GM23248 (cell line): ENCODE results near the gene ZNF683. TPM values are rescaled to one million over a fixed set of nuclear protein-coding genes. Genes with fewer than 3 reads are reported as not detected.
"Not testable (repeated sequence)": the region's sequence is repeated elsewhere in the genome, so short reads cannot be mapped to it uniquely, and the experiment has no call there.

Experiments used
- DNase-seq: peaks from one replicate; pipeline ENCODE4 v3.0.0-alpha.2; 2015
- H2AFZ ChIP-seq: fragments of 200-600 bp; sonication (generic); 2 replicates; pipeline ENCODE4 v1.6.1; 2016; ENCODE audit warnings: antibody characterized with exemption
- H3F3A ChIP-seq: fragments of 200-600 bp; sonication (generic); 2 replicates; pipeline ENCODE4 v1.6.1; 2016; ENCODE audit warnings: mild to moderate bottlenecking, antibody characterized with exemption, mixed run types; ENCODE audit not compliant: insufficient read depth
- H3K27ac ChIP-seq: fragments of 200-600 bp; sonication (generic); 2 replicates; pipeline ENCODE4 v1.5.1; 2016; ENCODE audit warnings: mild to moderate bottlenecking
- H3K27me3 ChIP-seq: fragments of 200-600 bp; sonication (generic); replicated peaks from 2 replicates; pipeline ENCODE4 v1.6.1; 2016; ENCODE audit warnings: mild to moderate bottlenecking; ENCODE audit not compliant: insufficient read depth
- H3K36me3 ChIP-seq: fragments of 200-600 bp; sonication (generic); 2 replicates; pipeline ENCODE4 v1.6.1; 2016; ENCODE audit warnings: low read depth, mild to moderate bottlenecking
- H3K4me1 ChIP-seq: fragments of 200-600 bp; sonication (generic); 2 replicates; pipeline ENCODE4 v1.6.1; 2016; ENCODE audit warnings: mild to moderate bottlenecking; ENCODE audit not compliant: insufficient read depth
- H3K4me2 ChIP-seq: fragments of 200-600 bp; sonication (generic); one replicate; pipeline ENCODE4 v1.6.1; 2016; ENCODE audit warnings: mild to moderate bottlenecking; ENCODE audit not compliant: unreplicated experiment
- H3K4me3 ChIP-seq: fragments of 200-600 bp; sonication (generic); 2 replicates; pipeline ENCODE4 v1.5.1; 2016; ENCODE audit warnings: mild to moderate bottlenecking
- H3K79me2 ChIP-seq: fragments of 200-600 bp; sonication (generic); 2 replicates; pipeline ENCODE4 v1.6.1; 2016; ENCODE audit warnings: mild to moderate bottlenecking; ENCODE audit not compliant: insufficient read depth
- H3K9ac ChIP-seq: fragments of 200-600 bp; sonication (generic); 2 replicates; pipeline ENCODE4 v1.6.1; 2016; ENCODE audit warnings: mild to moderate bottlenecking
- H3K9me2 ChIP-seq: fragments of 200-600 bp; sonication (generic); 2 replicates; pipeline ENCODE4 v1.6.1; 2016; ENCODE audit warnings: mixed run types, mild to moderate bottlenecking, moderate library complexity; ENCODE audit not compliant: insufficient read depth
- H3K9me3 ChIP-seq: fragments of 200-600 bp; sonication (generic); one replicate; pipeline ENCODE4 v1.6.1; 2017; ENCODE audit warnings: low read depth
- H4K20me1 ChIP-seq: fragments of 200-600 bp; sonication (generic); 2 replicates; pipeline ENCODE4 v1.6.0; 2016; ENCODE audit not compliant: insufficient read depth
- EZH2 ChIP-seq: fragments of 200-600 bp; sonication (generic); IDR thresholded peaks from 2 replicates; pipeline ENCODE4 v1.6.1; 2018; ENCODE audit warnings: antibody characterized with exemption, mild to moderate bottlenecking; ENCODE audit not compliant: insufficient read depth, poor library complexity, severe bottlenecking
- EZH2phosphoT487 ChIP-seq: fragments of 200-600 bp; sonication (generic); IDR thresholded peaks from 2 replicates; pipeline ENCODE4 v1.6.1; 2018; ENCODE audit warnings: antibody characterized with exemption, moderate library complexity, mild to moderate bottlenecking, low read depth; ENCODE audit not compliant: insufficient read depth
- WGBS, 2 experiments: methylation state at CpG; one replicate each; pipeline ENCODE4 v1.1.6; 2015 to 2017; ENCODE audit warnings: low lambda C conversion rate in 2 of 2, low coverage in 1 of 2; ENCODE audit errors: missing lambda C conversion rate in 2 of 2; 5-methylcytosine and 5-hydroxymethylcytosine counted together
- in situ Hi-C: fragments of 300-500 bp; cut with MboI; formaldehyde crosslinking; loops from 2 replicates; pipeline ENCODE4 v1.15.0; 2020
- polyA plus RNA-seq: library from polyadenylated mRNA; unstranded; fragments of >200 nt; fragmentation: Nextera tagmentation; extraction: Ambion mirVana; gene quantifications from 2 replicates; pipeline ENCODE4 v1.2.1, GENCODE V29; 2016
- total RNA-seq: library from RNA; depleted of rRNA; stranded (reverse); fragments of >200 nt; shearing (Covaris generic); gene quantifications from 2 replicates; pipeline ENCODE4 v1.2.3, GENCODE V29; 2014

ZNF683 gene
- total and polyA plus RNA-seq, 2 experiments from 2014 or later: not detected

GRCh38 chr1:26389604-26390247 lies 17.2 kb upstream of the ZNF683 start:
- no peak overlapping the region for H2AFZ ChIP-seq
- WGBS, 2 experiments: 70 to 87% methylated on average over 4 of the region's 4 CpGs
- no peaks in the 10 kb centered on the region for H3K9me2 ChIP-seq
- no peak for DNase-seq
- H3K4me2 ChIP-seq: no peak overlapping the region
- H3K9me3 ChIP-seq: no peaks in the 10 kb centered on the region
- no peak overlapping the region for H3K9ac ChIP-seq
- no peaks in the 10 kb centered on the region for H4K20me1 ChIP-seq
- no peaks in the 10 kb centered on the region for H3F3A ChIP-seq
- no peak for TF ChIP-seq EZH2
- no peak for TF ChIP-seq EZH2phosphoT487
- no peaks in the 10 kb centered on the region for H3K79me2 ChIP-seq
- in situ Hi-C loops: no loop called here
- no peak overlapping the region for H3K27ac ChIP-seq
- H3K27me3 ChIP-seq: no peaks in the 10 kb centered on the region
- H3K4me1 ChIP-seq: peaks cover 11% of the 10 kb centered on the region
- no peaks in the 10 kb centered on the region for H3K36me3 ChIP-seq
- H3K4me3 ChIP-seq: no peak overlapping the region

DNA sequence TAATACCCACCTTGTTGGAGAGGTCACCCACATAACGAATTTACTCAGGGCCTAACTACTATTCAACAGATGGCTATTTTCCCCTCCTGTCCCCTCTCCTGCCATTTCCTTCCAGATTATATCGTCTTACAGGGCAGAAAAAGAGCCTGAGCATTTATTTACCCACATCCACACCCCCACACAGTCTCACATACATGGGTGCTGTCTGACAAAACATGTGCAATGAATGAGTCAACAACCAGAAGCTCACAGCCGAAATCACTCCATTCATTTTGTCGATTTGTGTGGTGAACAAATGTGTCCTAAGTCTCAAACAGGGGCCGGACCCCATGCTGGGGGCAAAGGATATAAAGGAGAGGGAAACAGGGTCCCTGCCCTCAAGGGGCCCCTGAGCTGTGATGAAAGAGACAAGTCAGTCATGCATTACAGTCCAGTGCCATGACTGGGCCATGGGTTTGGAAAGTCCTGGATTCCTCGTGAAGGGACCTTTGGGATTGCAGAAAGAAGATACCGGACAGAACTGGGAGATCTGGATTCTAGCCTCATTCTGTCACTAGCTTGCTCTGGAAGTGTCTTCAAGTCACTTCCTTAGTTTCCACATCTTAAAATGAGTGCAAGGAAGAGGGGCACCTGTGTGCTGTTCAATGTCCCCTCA lies 16.4 kb upstream of the ZNF683 start:
- peak; percentile 54 for DNase-seq
- TF ChIP-seq EZH2phosphoT487 (no peak), EZH2 (no peak)
- H3K36me3 ChIP-seq: no peaks in the 10 kb centered on the region
- H3F3A ChIP-seq: no peaks in the 10 kb centered on the region
- H3K27me3 ChIP-seq: no peaks in the 10 kb centered on the region
- no peak overlapping the region for H3K4me2 ChIP-seq
- no peak overlapping the region for H2AFZ ChIP-seq
- no peak overlapping the region for H3K4me3 ChIP-seq
- no peaks in the 10 kb centered on the region for H3K9me3 ChIP-seq
- no peaks in the 10 kb centered on the region for H4K20me1 ChIP-seq
- H3K4me1 ChIP-seq: peaks cover 11% of the 10 kb centered on the region
- H3K79me2 ChIP-seq: no peaks in the 10 kb centered on the region
- H3K9me2 ChIP-seq: no peaks in the 10 kb centered on the region
- WGBS, 2 experiments: 72 to 73% methylated on average over 7 of the region's 7 CpGs
- no peak overlapping the region for H3K27ac ChIP-seq
- H3K9ac ChIP-seq: no peak overlapping the region
- in situ Hi-C loops: no loop called here

GRCh38 chr1:26387447-26387846 lies 14.9 kb upstream of the ZNF683 start:
- no peak overlapping the region for H3K4me3 ChIP-seq
- in situ Hi-C loops: no loop called here
- peak; percentile 33 for DNase-seq

DNA sequence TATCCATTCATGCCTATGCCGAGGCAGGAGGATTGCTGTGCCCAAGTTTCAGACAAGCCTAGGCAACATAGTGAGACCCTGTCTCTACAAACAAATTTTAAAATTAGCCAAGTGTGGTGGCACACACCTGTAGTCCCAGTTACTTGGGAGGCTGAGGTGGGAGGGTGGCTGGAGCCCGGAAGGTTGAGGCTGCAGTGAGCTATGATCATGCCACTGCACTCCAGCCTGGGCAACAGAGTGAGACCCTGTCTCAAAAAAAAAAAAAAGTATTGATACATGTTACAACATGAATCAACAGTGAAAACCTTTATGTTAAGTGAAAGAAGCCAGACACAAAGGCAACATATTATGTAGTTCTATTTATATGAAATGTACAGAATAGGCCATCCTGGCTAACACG lies 12.5 kb upstream of the ZNF683 start:
- H3K36me3 ChIP-seq, H3K79me2 ChIP-seq, H4K20me1 ChIP-seq, H3K9me2 ChIP-seq, DNase-seq, in situ Hi-C loops, H3K27ac ChIP-seq, H3K27me3 ChIP-seq, H3K4me3 ChIP-seq, H3K9ac ChIP-seq, H3K9me3 ChIP-seq, H3F3A ChIP-seq, H3K4me2 ChIP-seq, H2AFZ ChIP-seq: not testable (repeated sequence)
- H3K4me1 ChIP-seq: peaks cover 11% of the 10 kb centered on the region
- WGBS, 2 experiments: 98% methylated on average over 3 of the region's 3 CpGs

More at GRCh38 chr1:26387447-26387846, 14.9 kb upstream of the ZNF683 start:
- no peaks in the 10 kb centered on the region for H3F3A ChIP-seq
- H3K4me1 ChIP-seq: peaks cover 11% of the 10 kb centered on the region
- no peak overlapping the region for H3K9ac ChIP-seq
- H3K9me2 ChIP-seq: no peaks in the 10 kb centered on the region
- H2AFZ ChIP-seq: no peak overlapping the region
- no peaks in the 10 kb centered on the region for H3K9me3 ChIP-seq
- H3K79me2 ChIP-seq: no peaks in the 10 kb centered on the region
- no peaks in the 10 kb centered on the region for H4K20me1 ChIP-seq
- no peak overlapping the region for H3K4me2 ChIP-seq
- H3K27ac ChIP-seq: no peak overlapping the region
- H3K36me3 ChIP-seq: no peaks in the 10 kb centered on the region
- no peak for TF ChIP-seq EZH2
- no peak for TF ChIP-seq EZH2phosphoT487
- 57 to 60% methylated on average over 7 of the region's 7 CpGs for WGBS, 2 experiments
- H3K27me3 ChIP-seq: no peaks in the 10 kb centered on the region

- Histone ChIP-seq H3K36me3 (no peaks in the 10 kb centered on the region), H3K27me3 (no peaks in the 10 kb centered on the region), H3K27ac (no peak overlapping the region), H3K9me2 (no peaks in the 10 kb centered on the region), H4K20me1 (no peaks in the 10 kb centered on the region), H3K4me3 (no peak overlapping the region), H3K79me2 (no peaks in the 10 kb centered on the region), H3K9ac (no peak overlapping the region), H3F3A (no peaks in the 10 kb centered on the region), H3K4me1 (peaks cover 11% of the 10 kb centered on the region), H3K4me2 (no peak overlapping the region), H3K9me3 (no peaks in the 10 kb centered on the region), H2AFZ (no peak overlapping the region)
- WGBS, 2 experiments: 87 to 94% methylated on average over 3 of the region's 3 CpGs
- in situ Hi-C loops: no loop called here
- TF ChIP-seq EZH2 (no peak), EZH2phosphoT487 (no peak)
- no peak for DNase-seq
These were observed 11.5 kb upstream of the ZNF683 start for GRCh38 chr1:26384076-26384475.
